PC-9 (cell line): ENCODE results near the gene KIFC3. TPM values are rescaled to one million over a fixed set of nuclear protein-coding genes. Genes with fewer than 3 reads are reported as not detected.

Source experiments
- BruUV-seq: library from RNA; stranded (reverse); fragments of 400-500 nt; replicated peaks from 2 replicates; lab custom pipeline; 2021; lab: Mats Ljungman, UMichigan
- CTCF ChIA-PET: fragments of 300-600 bp; sonication (Branson Sonifier 250); formaldehyde crosslinking; loops from one replicate; lab custom pipeline; 2022; ENCODE audit warnings: antibody characterized with exemption; lab: Charles Lee
- POLR2A ChIA-PET: fragments of 300-600 bp; sonication (Branson Sonifier 250); formaldehyde crosslinking; loops from one replicate; lab custom pipeline; 2022; ENCODE audit warnings: antibody characterized with exemption; ENCODE audit not compliant: unreplicated experiment; lab: Charles Lee
- DNase-seq, 2 experiments: peaks; one replicate each; pipeline versions ENCODE4 v3.0.0 to v3.0.0-alpha.2; 2015 to 2022; ENCODE audit warnings: mixed read lengths in 1 of 2
- H2AFZ ChIP-seq: fragments of 200-600 bp; sonication (generic); 2 replicates; pipeline ENCODE4 v1.8.1; 2017; ENCODE audit warnings: antibody characterized with exemption
- H3F3A ChIP-seq: fragments of 200-600 bp; sonication (generic); 2 replicates; pipeline ENCODE4 v1.8.1; 2017; ENCODE audit warnings: antibody characterized with exemption, mild to moderate bottlenecking, low read depth; ENCODE audit not compliant: insufficient read depth
- H3K27ac ChIP-seq: fragments of 200-600 bp; sonication (generic); 2 replicates; pipeline ENCODE4 v1.6.1; 2016; ENCODE audit warnings: mixed run types
- H3K27me3 ChIP-seq: fragments of 200-600 bp; sonication (generic); 2 replicates; pipeline ENCODE4 v1.6.1; 2016; ENCODE audit warnings: low read depth, mixed run types; ENCODE audit not compliant: insufficient read depth
- H3K36me3 ChIP-seq: fragments of 200-600 bp; sonication (generic); 2 replicates; pipeline ENCODE4 v1.6.1; 2016; ENCODE audit warnings: low read depth, mixed run types
- H3K4me1 ChIP-seq: fragments of 200-600 bp; sonication (generic); replicated peaks from 2 replicates; pipeline ENCODE4 v1.6.1; 2016; ENCODE audit warnings: mixed run types; ENCODE audit not compliant: insufficient read depth
- H3K4me2 ChIP-seq: fragments of 200-600 bp; sonication (generic); 2 replicates; pipeline ENCODE4 v1.6.1; 2017; ENCODE audit warnings: mixed run types
- H3K4me3 ChIP-seq: fragments of 200-600 bp; sonication (generic); 2 replicates; pipeline ENCODE4 v1.6.1; 2016; ENCODE audit warnings: mixed run types
- H3K79me2 ChIP-seq: fragments of 200-600 bp; sonication (generic); 2 replicates; pipeline ENCODE4 v1.6.1; 2017; ENCODE audit warnings: low read depth, mixed run types
- H3K9me2 ChIP-seq: fragments of 200-600 bp; sonication (generic); 2 replicates; pipeline ENCODE4 v1.8.1; 2017; ENCODE audit warnings: mild to moderate bottlenecking; ENCODE audit not compliant: insufficient read depth
- H3K9me3 ChIP-seq: fragments of 200-600 bp; sonication (generic); 2 replicates; pipeline ENCODE4 v1.8.1; 2016; ENCODE audit warnings: low read depth; ENCODE audit not compliant: insufficient read depth
- H4K20me1 ChIP-seq: fragments of 200-600 bp; sonication (generic); 2 replicates; pipeline ENCODE4 v1.8.1; 2017; ENCODE audit not compliant: insufficient read depth
- EZH2 ChIP-seq: fragments of 200-600 bp; sonication (generic); IDR thresholded peaks from 2 replicates; pipeline ENCODE4 v1.8.0; 2017; ENCODE audit warnings: antibody characterized with exemption, low read depth
- intact Hi-C: fragments of 100-400 bp; cut with micrococcal nuclease; formaldehyde crosslinking; loops from one replicate; pipeline ENCODE4 v1.10.0; 2022; ENCODE audit not compliant: unreplicated experiment
- total RNA-seq: library from RNA; stranded (reverse); gene quantifications from 2 replicates; pipeline ENCODE4 v1.2.3, GENCODE V29; 2021
- TF ChIP-seq, protein P1 (sequence below): fragments of 200-600 bp; sonication (generic); conservative IDR thresholded peaks from 2 replicates; pipeline ENCODE4 v1.6.1; 2017; ENCODE audit warnings: mixed run types, antibody characterized with exemption, mild to moderate bottlenecking, moderate library complexity

KIFC3 gene
- total RNA-seq, 1 experiment from 2014 or later, result 52.5 TPM

GRCh38 chr16:57728336-57729181 lies 73.7 kb downstream of the KIFC3 start:
- no peaks in the 10 kb centered on the region for H3K79me2 ChIP-seq
- no peak overlapping the region for H3K27ac ChIP-seq
- H3K4me2 ChIP-seq, result no peak overlapping the region
- H3K36me3 ChIP-seq, result no peaks in the 10 kb centered on the region
- no peaks in the 10 kb centered on the region for H4K20me1 ChIP-seq
- CTCF ChIA-PET, result no interaction called here
- no peak for DNase-seq
- H3K4me3 ChIP-seq, result no peak overlapping the region
- TF ChIP-seq, protein P1, sequence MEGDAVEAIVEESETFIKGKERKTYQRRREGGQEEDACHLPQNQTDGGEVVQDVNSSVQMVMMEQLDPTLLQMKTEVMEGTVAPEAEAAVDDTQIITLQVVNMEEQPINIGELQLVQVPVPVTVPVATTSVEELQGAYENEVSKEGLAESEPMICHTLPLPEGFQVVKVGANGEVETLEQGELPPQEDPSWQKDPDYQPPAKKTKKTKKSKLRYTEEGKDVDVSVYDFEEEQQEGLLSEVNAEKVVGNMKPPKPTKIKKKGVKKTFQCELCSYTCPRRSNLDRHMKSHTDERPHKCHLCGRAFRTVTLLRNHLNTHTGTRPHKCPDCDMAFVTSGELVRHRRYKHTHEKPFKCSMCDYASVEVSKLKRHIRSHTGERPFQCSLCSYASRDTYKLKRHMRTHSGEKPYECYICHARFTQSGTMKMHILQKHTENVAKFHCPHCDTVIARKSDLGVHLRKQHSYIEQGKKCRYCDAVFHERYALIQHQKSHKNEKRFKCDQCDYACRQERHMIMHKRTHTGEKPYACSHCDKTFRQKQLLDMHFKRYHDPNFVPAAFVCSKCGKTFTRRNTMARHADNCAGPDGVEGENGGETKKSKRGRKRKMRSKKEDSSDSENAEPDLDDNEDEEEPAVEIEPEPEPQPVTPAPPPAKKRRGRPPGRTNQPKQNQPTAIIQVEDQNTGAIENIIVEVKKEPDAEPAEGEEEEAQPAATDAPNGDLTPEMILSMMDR, result no peak
- no peak for TF ChIP-seq EZH2
- H3K9me3 ChIP-seq, result no peaks in the 10 kb centered on the region
- no peaks in the 10 kb centered on the region for H3F3A ChIP-seq
- intact Hi-C loops, result no loop called here
- H2AFZ ChIP-seq, result no peak overlapping the region
- no peaks in the 10 kb centered on the region for H3K9me2 ChIP-seq
- BruUV-seq, result no TSS peak
- no peaks in the 10 kb centered on the region for H3K4me1 ChIP-seq
- H3K27me3 ChIP-seq, result no peaks in the 10 kb centered on the region
- POLR2A ChIA-PET, result no interaction called here

DNA sequence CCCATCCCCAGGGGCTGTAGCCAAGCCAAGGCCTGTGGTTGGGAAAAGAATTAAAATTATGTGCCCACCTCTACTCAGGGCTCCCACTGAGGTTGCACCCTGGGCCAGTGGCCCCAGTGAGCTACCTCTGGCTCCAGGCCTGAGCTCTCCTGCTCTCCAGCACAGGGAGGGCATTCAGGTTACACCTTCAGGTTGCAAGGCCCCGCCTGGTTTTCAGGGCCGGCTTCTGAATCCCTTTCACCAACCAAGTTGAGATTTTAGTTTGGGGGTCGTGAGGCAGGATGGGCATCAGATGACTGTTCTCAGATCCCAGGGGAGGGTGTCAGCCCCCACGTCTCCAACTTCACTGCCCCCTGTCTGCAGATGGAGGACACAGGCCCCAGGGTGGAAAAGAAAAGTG lies 74.7 kb downstream of the KIFC3 start:
- POLR2A ChIA-PET, result no interaction called here

GRCh38 chr16:57726433-57726947 lies 75.8 kb downstream of the KIFC3 start:
- Histone ChIP-seq H3K9me3 (no peaks in the 10 kb centered on the region), H3K4me3 (no peak overlapping the region), H3K36me3 (no peaks in the 10 kb centered on the region), H2AFZ (no peak overlapping the region), H3K79me2 (no peaks in the 10 kb centered on the region), H3K4me2 (no peak overlapping the region), H3F3A (no peaks in the 10 kb centered on the region), H4K20me1 (no peaks in the 10 kb centered on the region), H3K9me2 (no peaks in the 10 kb centered on the region), H3K4me1 (no peaks in the 10 kb centered on the region), H3K27ac (no peak overlapping the region), H3K27me3 (no peaks in the 10 kb centered on the region)
- intact Hi-C loops, result no loop called here
- ChIA-PET CTCF (no interaction called here), POLR2A (interaction anchor here (0.6 kb wide), 1 partner anchor 10 kb away, joined by 3 read pairs; no protein-coding TSS in a partner anchor)
- TF ChIP-seq, protein P1, result no peak
- no peak for TF ChIP-seq EZH2
- BruUV-seq, result no TSS peak
- DNase-seq, result no peak

More for the DNA sequence above, 74.7 kb downstream of the KIFC3 start:
- no peaks in the 10 kb centered on the region for H3K79me2 ChIP-seq
- CTCF ChIA-PET, result no interaction called here
- H3K4me3 ChIP-seq, result no peak overlapping the region
- no peaks in the 10 kb centered on the region for H3K27me3 ChIP-seq
- no peaks in the 10 kb centered on the region for H3K36me3 ChIP-seq
- H4K20me1 ChIP-seq, result no peaks in the 10 kb centered on the region
- no TSS peak for BruUV-seq
- no peak for DNase-seq
- no peak overlapping the region for H3K27ac ChIP-seq
- no peak overlapping the region for H2AFZ ChIP-seq
- no peak for TF ChIP-seq EZH2
- TF ChIP-seq, protein P1, result no peak
- H3K4me2 ChIP-seq, result no peak overlapping the region
- H3K9me2 ChIP-seq, result no peaks in the 10 kb centered on the region
- no peaks in the 10 kb centered on the region for H3K9me3 ChIP-seq
- intact Hi-C loops, result no loop called here
- no peaks in the 10 kb centered on the region for H3K4me1 ChIP-seq
- H3F3A ChIP-seq, result no peaks in the 10 kb centered on the region
